Measurements from ENCODE around the gene CTSW. TPM values are rescaled to one million over a fixed set of nuclear protein-coding genes. Genes with fewer than 3 reads are reported as not detected.

The CTSW gene
- total RNA-seq, 2 experiments from 2014 or later: 124 to 126 TPM

DNA sequence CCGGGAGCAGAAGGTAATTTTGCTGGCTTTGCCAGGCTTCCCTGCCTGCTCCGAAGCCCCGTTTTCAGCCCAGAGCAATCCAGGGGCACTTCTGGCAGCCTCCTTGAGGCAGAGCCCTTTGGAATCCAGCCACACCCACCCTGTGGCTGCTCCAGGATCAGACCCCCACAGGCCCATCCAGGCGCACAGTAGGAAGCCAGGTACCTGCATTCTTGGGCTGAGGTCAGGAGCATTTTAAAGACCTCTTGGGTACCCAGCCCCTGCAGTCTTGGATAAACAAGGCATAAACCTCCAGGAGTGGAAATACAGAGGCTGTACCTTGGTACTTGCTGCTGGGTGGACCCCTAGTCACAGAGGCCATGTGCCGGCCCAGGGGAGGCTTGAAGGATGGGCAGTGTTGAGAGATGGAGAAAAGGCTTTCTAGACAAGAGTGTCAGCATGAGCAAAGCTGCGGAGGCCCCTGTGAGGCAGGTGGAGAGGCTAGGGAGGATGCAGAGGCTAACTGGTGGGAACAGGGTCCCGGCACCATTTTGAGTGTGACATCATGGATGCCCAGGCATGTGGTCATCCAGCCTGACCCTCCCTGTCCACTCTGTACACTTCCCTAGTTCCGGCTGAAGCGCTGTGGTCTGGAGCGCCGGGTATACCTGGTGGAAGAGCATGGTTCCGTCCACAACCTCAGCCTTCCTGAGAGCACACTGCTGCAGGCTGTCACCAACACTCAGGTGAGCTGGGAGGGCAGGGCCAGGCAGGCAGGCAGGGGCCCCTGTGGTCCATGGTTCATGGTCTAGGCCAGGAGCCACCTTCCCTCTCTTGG, 15.5 kb upstream of the CTSW start:
- ChIA-PET CTCF (interaction anchor here (12.3 kb wide), 1 partner anchor 24 kb away, joined by 283 read pairs; the partner anchor contains the start of genes CCDC85B and FIBP), POLR2A (interaction anchor here (1.3 to 29.8 kb wide), 4 partner anchors 5 to 249 kb away, joined by 3 to 560 read pairs (median 182); partner anchors contain the start of genes CCDC85B, CFL1, CTSW and EFEMP2)
- intact Hi-C loops (cut with micrococcal nuclease): no loop called here
- TF ChIP-seq, protein P1, sequence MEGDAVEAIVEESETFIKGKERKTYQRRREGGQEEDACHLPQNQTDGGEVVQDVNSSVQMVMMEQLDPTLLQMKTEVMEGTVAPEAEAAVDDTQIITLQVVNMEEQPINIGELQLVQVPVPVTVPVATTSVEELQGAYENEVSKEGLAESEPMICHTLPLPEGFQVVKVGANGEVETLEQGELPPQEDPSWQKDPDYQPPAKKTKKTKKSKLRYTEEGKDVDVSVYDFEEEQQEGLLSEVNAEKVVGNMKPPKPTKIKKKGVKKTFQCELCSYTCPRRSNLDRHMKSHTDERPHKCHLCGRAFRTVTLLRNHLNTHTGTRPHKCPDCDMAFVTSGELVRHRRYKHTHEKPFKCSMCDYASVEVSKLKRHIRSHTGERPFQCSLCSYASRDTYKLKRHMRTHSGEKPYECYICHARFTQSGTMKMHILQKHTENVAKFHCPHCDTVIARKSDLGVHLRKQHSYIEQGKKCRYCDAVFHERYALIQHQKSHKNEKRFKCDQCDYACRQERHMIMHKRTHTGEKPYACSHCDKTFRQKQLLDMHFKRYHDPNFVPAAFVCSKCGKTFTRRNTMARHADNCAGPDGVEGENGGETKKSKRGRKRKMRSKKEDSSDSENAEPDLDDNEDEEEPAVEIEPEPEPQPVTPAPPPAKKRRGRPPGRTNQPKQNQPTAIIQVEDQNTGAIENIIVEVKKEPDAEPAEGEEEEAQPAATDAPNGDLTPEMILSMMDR (IDR thresholded peaks at IDR 0.05): no peak
- Mint-ChIP-seq H3K27me3 (no peaks in the 10 kb centered on the region), H3K27ac (no peak overlapping the region), H3K4me3 (no peak overlapping the region), H3K36me3 (ENCODE audit: low read depth) (peaks cover 44% of the 10 kb centered on the region), H3K4me1 (ENCODE audit: low read depth) (peaks cover 16% of the 10 kb centered on the region), H3K9me3 (no peaks in the 10 kb centered on the region)
- no peak for ATAC-seq
- DNase-seq: peak; percentile 2

DNA sequence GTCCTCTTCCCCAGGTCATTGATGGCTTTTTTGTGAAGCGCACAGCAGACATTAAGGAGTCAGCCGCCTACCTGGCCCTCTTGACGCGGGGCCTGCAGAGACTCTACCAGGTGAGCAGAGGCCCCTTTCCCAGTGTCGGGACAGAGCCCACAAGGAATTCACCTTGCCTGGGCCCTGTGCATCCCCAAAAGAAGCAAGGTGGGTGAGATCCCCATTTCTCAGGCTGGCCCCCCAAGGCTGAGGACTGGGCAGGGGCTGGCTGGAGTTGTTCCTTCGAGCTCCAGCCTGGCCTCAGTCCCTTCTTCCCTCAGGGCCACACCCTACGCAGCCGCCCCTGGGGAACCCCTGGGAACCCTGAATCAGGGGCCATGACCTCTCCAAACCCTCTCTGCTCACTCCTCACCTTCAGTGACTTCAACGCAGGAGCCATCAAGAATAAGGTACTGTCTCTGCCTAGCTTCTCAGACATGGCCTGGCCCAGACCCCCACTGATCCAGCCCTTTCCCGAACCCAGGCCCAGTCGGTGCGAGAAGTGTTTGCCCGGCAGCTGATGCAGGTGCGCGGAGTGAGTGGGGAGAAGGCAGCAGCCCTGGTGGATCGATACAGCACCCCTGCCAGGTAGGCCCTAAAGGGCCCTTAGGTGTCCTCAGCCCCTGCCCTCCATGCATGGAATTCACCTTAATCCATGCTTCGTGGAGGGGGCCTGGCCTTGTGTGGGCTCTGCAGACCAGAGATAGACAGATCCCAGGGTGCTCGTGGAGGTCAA, 14.7 kb upstream of the CTSW start:
- Mint-ChIP-seq H3K27me3 (no peaks in the 10 kb centered on the region), H3K27ac (no peak overlapping the region), H3K36me3 (ENCODE audit: low read depth) (peaks cover 44% of the 10 kb centered on the region), H3K4me3 (no peak overlapping the region), H3K4me1 (ENCODE audit: low read depth) (peaks cover 19% of the 10 kb centered on the region), H3K9me3 (no peaks in the 10 kb centered on the region)
- TF ChIP-seq, protein P1 (IDR thresholded peaks at IDR 0.05): no peak
- intact Hi-C loops (cut with micrococcal nuclease): no loop called here
- DNase-seq (no peak), ATAC-seq (no peak)
- POLR2A ChIA-PET: interaction anchor here (1.2 to 29.8 kb wide), 3 partner anchors 8 to 32 kb away, joined by 3 to 560 read pairs (median 182); partner anchors contain the start of genes CCDC85B, CFL1, CTSW and FIBP
- CTCF ChIA-PET: interaction anchor here (12.3 kb wide), 1 partner anchor 23 kb away, joined by 283 read pairs; the partner anchor contains the start of genes CCDC85B and FIBP

DNA sequence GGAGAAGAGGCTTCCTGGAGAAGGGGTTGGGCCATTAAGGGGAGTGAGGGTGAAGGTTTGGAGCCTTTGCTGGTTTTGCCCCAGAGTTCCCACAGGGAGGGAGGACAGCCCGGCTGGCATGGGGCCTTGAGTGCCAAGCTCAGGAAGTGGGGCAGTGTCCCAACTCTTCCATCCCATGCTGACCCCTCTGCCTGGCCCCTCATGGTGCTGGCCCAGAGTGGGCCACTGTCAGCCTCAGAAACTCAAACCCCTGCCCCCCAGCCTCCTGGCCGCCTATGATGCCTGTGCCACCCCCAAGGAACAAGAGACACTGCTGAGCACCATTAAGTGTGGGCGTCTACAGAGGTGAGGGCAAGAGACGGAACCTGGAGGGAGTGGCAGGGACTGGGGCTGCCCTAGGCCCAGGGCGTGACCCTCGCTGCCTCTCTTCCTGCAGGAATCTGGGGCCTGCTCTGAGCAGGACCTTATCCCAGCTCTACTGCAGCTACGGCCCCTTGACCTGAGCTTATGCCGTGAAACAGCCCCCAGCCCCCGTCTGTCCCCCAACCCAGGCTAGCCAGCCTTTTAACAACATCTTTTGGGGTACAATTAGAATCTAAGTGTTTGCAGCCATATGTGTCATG, 14.0 kb upstream of the CTSW start:
- intact Hi-C loops (cut with micrococcal nuclease): no loop called here
- no peaks in the 10 kb centered on the region for H3K9me3 Mint-ChIP-seq
- no peak overlapping the region for H3K4me3 Mint-ChIP-seq
- H3K27ac Mint-ChIP-seq: no peak overlapping the region
- TF ChIP-seq, protein P1 (IDR thresholded peaks at IDR 0.05): no peak
- H3K36me3 Mint-ChIP-seq (ENCODE audit: low read depth): peaks cover 43% of the 10 kb centered on the region
- ChIA-PET CTCF (interaction anchor here (12.3 kb wide), 1 partner anchor 22 kb away, joined by 283 read pairs; the partner anchor contains the start of genes CCDC85B and FIBP), POLR2A (interaction anchor here (1.2 to 29.8 kb wide), 3 partner anchors 8 to 33 kb away, joined by 3 to 560 read pairs (median 182); partner anchors contain the start of genes CCDC85B, CFL1, CTSW and FIBP)
- DNase-seq (no peak), ATAC-seq (no peak)
- H3K27me3 Mint-ChIP-seq: no peaks in the 10 kb centered on the region
- peaks cover 26% of the 10 kb centered on the region for H3K4me1 Mint-ChIP-seq (ENCODE audit: low read depth)

DNA sequence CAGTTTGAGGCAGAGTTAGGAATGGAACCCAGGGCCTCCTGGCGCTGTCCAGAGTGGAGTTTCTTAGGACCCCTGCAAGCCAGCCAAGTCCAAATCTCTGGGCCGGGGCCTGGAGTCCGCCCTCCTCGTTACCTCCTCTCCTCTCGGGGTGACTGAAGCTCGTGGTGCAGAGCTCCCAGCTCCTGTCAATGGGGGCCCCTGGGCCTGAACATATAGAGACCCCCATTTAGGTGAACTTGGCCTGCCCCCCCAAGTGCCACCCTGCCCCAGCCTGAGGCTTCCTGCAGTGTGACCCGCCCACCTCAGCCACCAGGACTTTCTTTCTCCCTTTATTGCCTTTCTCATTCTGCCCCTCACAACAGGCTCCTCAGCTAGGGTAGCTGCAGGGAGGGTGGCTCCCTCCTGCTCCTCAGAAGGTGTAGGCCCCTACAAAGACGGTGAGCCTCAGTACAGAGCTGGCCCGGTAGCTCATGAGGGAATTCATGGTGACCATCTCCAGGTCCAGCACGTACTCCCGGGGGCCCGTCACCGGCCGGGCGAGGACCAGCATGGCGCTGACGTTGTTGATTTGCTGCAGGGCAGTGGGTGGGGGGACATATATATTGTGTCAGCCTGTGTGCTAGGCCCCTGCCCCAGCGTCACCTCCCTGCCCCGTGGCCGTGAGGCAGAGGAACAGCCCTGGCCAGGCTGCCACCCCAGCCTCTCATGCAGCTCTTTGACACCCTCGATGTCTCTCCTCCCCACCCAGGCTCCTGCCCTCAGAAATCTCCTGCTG, 12.9 kb upstream of the CTSW start:
- no peak overlapping the region for H3K4me3 Mint-ChIP-seq
- peaks cover 32% of the 10 kb centered on the region for H3K4me1 Mint-ChIP-seq (ENCODE audit: low read depth)
- peaks cover 33% of the 10 kb centered on the region for H3K36me3 Mint-ChIP-seq (ENCODE audit: low read depth)
- ChIA-PET POLR2A (interaction anchor here (0.9 to 29.8 kb wide), 3 partner anchors 9 to 147 kb away, joined by 3 to 560 read pairs (median 182); partner anchors contain the start of genes CCDC85B, CFL1, CTSW and FIBP), CTCF (interaction anchor here (0.5 to 12.3 kb wide), 2 partner anchors 21 to 160 kb away, joined by 3 to 283 read pairs; partner anchors contain the start of genes CCDC85B and FIBP)
- TF ChIP-seq, protein P1 (IDR thresholded peaks at IDR 0.05): no peak
- no peaks in the 10 kb centered on the region for H3K27me3 Mint-ChIP-seq
- DNase-seq (no peak), ATAC-seq (no peak)
- H3K27ac Mint-ChIP-seq: no peak overlapping the region
- intact Hi-C loops (cut with micrococcal nuclease): no loop called here
- no peaks in the 10 kb centered on the region for H3K9me3 Mint-ChIP-seq
